Brain microvascular endothelial cell (primary cell): Measurements from ENCODE around the gene OR2L5.

Experiments
- DNase-seq: peaks from one replicate; pipeline ENCODE4 v3.0.0-alpha.2; 2020
- H3K27ac ChIP-seq: fragments of 250-450 bp; sonication (Bioruptor Pico); 2 replicates; pipeline ENCODE4 v1.5.1; 2020; ENCODE audit warnings: mild to moderate bottlenecking, moderate library complexity
- H3K27me3 ChIP-seq: fragments of 250-450 bp; sonication (Bioruptor Pico); replicated peaks from 2 replicates; pipeline ENCODE4 v1.5.1; 2020; ENCODE audit warnings: mild to moderate bottlenecking
- H3K36me3 ChIP-seq: fragments of 250-450 bp; sonication (Bioruptor Pico); replicated peaks from 2 replicates; pipeline ENCODE4 v1.5.1; 2020; ENCODE audit warnings: mild to moderate bottlenecking
- H3K4me3 ChIP-seq: 2 replicates; pipeline ENCODE4 v1.5.1; 2011; ENCODE audit warnings: low read depth, mild to moderate bottlenecking, control low read depth, low read length, moderate library complexity
- CTCF ChIP-seq: IDR thresholded peaks from 2 replicates; pipeline ENCODE4 v1.5.1; 2011; ENCODE audit warnings: low read depth, mild to moderate bottlenecking, moderate library complexity, low read length, control low read depth, inconsistent platforms; ENCODE audit errors: missing control alignments
- in situ Hi-C: cut with HindIII; loops from 2 replicates; pipeline ENCODE4 v1.10.0; 2017; ENCODE audit warnings: low sequenced_read_pairs, low pct_ligation_motif_present

The OR2L5 gene

GRCh38 chr1:248047008-248047407 lies 33.5 kb downstream of the OR2L5 start:
- no peak overlapping the region for H3K27ac ChIP-seq
- DNase-seq = no peak
- TF ChIP-seq CTCF = no peak
- H3K4me3 ChIP-seq = no peak overlapping the region
- H3K27me3 ChIP-seq = no peaks in the 10 kb centered on the region
- no peaks in the 10 kb centered on the region for H3K36me3 ChIP-seq
- in situ Hi-C loops = no loop called here

- H3K27ac ChIP-seq = no peak overlapping the region
- no peaks in the 10 kb centered on the region for H3K36me3 ChIP-seq
- H3K27me3 ChIP-seq = no peaks in the 10 kb centered on the region
- in situ Hi-C loops = no loop called here
- DNase-seq = no peak
- H3K4me3 ChIP-seq = no peak overlapping the region
- no peak for TF ChIP-seq CTCF
These were observed 41.2 kb downstream of the OR2L5 start for GRCh38 chr1:248054671-248055070.

- in situ Hi-C loops = no loop called here
- no peaks in the 10 kb centered on the region for H3K36me3 ChIP-seq
- H3K27ac ChIP-seq = no peak overlapping the region
- DNase-seq = no peak
- H3K4me3 ChIP-seq = no peak overlapping the region
- no peaks in the 10 kb centered on the region for H3K27me3 ChIP-seq
- no peak for TF ChIP-seq CTCF
These were observed 41.8 kb downstream of the OR2L5 start for GRCh38 chr1:248055261-248055660.

GRCh38 chr1:248065071-248065470 lies 51.6 kb downstream of the OR2L5 start:
- in situ Hi-C loops = no loop called here
- no peaks in the 10 kb centered on the region for H3K27me3 ChIP-seq
- DNase-seq = no peak
- H3K4me3 ChIP-seq = no peak overlapping the region
- H3K27ac ChIP-seq = no peak overlapping the region
- H3K36me3 ChIP-seq = no peaks in the 10 kb centered on the region
- TF ChIP-seq CTCF = no peak

GRCh38 chr1:248065604-248066003 lies 52.1 kb downstream of the OR2L5 start:
- DNase-seq = no peak
- Histone ChIP-seq H3K27me3 (no peaks in the 10 kb centered on the region), H3K36me3 (no peaks in the 10 kb centered on the region), H3K27ac (no peak overlapping the region), H3K4me3 (no peak overlapping the region)
- no peak for TF ChIP-seq CTCF
- in situ Hi-C loops = no loop called here
